Upper lobe of left lung (tissue), 4 donors: ENCODE measurements around the gene THUMPD2.

Source experiments
- EP300 ChIP-seq, 4 donors: sonication (generic); formaldehyde crosslinking; IDR thresholded peaks; one replicate each; pipeline ENCODE4 v1.5.1; 2017; ENCODE audit warnings: antibody characterized with exemption in 4 of 4, control low read depth in 2 of 4
- POLR2A ChIP-seq, 4 donors: fragments of 450-650 bp; IDR thresholded peaks; one replicate each; pipeline ENCODE4 v1.5.1; 2016 to 2017; ENCODE audit warnings: antibody characterized with exemption in 4 of 4, mild to moderate bottlenecking in 2 of 4

GRCh38 chr2:39708003-39708402 lies 71.1 kb downstream of the THUMPD2 start:
- TF ChIP-seq EP300 (IDR thresholded peaks at IDR 0.05) = no peak
- TF ChIP-seq POLR2A (IDR thresholded peaks at IDR 0.05) = no peak
